IMR-90 (cell line): ENCODE measurements around the gene SS18L1.

Experiments
- MAZ ChIP-seq: IDR thresholded peaks from 2 replicates; pipeline ENCODE4 v1.6.1; 2012; ENCODE audit warnings: low read depth, mild to moderate bottlenecking, low read length, improper control_type of control experiment, moderate library complexity, borderline replicate concordance
- POLR2A ChIP-seq: IDR thresholded peaks from 2 replicates; pipeline ENCODE4 v1.6.1; 2012; ENCODE audit warnings: mild to moderate bottlenecking, low read depth, low read length
- RAD21 ChIP-seq: IDR thresholded peaks from 2 replicates; pipeline ENCODE4 v1.6.1; 2012; ENCODE audit warnings: low read length, improper control_type of control experiment
- RCOR1 ChIP-seq: IDR thresholded peaks from 2 replicates; pipeline ENCODE4 v1.6.1; 2012; ENCODE audit warnings: mild to moderate bottlenecking, low read length, improper control_type of control experiment; ENCODE audit not compliant: insufficient replicate concordance
- SMC3 ChIP-seq: fragments of 150-350 bp; IDR thresholded peaks from 2 replicates; pipeline ENCODE4 v1.6.1; 2016; ENCODE audit warnings: low read depth, mild to moderate bottlenecking, antibody characterized with exemption, low read length, moderate library complexity
- TF ChIP-seq, protein P1 (sequence below): conservative IDR thresholded peaks from 2 replicates; pipeline ENCODE4 v1.5.1; 2012; ENCODE audit warnings: mild to moderate bottlenecking, low read depth, low read length, improper control_type of control experiment
- TF ChIP-seq, protein P2 (sequence below): fragments of 150-350 bp; IDR thresholded peaks from 2 replicates; pipeline ENCODE4 v1.6.1; 2017; ENCODE audit warnings: mild to moderate bottlenecking, antibody characterized with exemption, low read length, low read depth

DNA sequence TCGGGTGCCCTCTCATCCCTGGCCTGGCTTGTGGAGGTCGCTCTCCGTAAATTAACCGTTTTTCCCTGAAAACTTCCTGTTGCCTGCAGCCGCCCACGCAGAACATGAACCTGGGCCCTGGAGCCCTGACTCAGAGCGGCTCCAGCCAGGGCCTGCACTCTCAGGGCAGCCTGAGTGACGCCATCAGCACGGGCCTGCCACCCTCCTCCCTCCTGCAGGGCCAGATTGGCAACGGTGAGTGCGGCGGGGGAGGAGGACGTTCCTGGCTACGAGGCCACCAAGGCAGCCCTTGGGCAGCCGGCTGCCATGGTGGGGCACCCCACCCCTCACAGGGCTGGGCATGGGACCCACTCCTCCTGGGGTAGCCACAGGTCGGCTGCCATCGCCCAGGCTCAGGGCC, 17.8 kb downstream of the SS18L1 start:
- TF ChIP-seq, protein P1, sequence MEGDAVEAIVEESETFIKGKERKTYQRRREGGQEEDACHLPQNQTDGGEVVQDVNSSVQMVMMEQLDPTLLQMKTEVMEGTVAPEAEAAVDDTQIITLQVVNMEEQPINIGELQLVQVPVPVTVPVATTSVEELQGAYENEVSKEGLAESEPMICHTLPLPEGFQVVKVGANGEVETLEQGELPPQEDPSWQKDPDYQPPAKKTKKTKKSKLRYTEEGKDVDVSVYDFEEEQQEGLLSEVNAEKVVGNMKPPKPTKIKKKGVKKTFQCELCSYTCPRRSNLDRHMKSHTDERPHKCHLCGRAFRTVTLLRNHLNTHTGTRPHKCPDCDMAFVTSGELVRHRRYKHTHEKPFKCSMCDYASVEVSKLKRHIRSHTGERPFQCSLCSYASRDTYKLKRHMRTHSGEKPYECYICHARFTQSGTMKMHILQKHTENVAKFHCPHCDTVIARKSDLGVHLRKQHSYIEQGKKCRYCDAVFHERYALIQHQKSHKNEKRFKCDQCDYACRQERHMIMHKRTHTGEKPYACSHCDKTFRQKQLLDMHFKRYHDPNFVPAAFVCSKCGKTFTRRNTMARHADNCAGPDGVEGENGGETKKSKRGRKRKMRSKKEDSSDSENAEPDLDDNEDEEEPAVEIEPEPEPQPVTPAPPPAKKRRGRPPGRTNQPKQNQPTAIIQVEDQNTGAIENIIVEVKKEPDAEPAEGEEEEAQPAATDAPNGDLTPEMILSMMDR, result no peak
- TF ChIP-seq, protein P2, sequence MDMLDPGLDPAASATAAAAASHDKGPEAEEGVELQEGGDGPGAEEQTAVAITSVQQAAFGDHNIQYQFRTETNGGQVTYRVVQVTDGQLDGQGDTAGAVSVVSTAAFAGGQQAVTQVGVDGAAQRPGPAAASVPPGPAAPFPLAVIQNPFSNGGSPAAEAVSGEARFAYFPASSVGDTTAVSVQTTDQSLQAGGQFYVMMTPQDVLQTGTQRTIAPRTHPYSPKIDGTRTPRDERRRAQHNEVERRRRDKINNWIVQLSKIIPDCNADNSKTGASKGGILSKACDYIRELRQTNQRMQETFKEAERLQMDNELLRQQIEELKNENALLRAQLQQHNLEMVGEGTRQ, result no peak
- no peak for TF ChIP-seq MAZ
- no peak for TF ChIP-seq SMC3
- no peak for TF ChIP-seq POLR2A
- TF ChIP-seq RAD21, result no peak
- TF ChIP-seq RCOR1, result no peak
